Gastrocnemius medialis (tissue), 4 donors: Measurements from ENCODE around the gene SGCG.

Source experiments
- CTCF ChIP-seq, 5 experiments: fragments of 450-650 bp in 3 of 5; fragments of 200-600 bp in 2 of 5; sonication (generic) in 2 of 5; IDR thresholded peaks in 4 of 5; conservative IDR thresholded peaks in 1 of 5; 1 replicate in 4 of 5; 2 replicates in 1 of 5; pipeline ENCODE4 v1.5.1; 2016 to 2019; ENCODE audit warnings: antibody characterized with exemption in 5 of 5, mild to moderate bottlenecking in 3 of 5, moderate library complexity in 3 of 5
- POLR2A ChIP-seq, 2 donors: fragments of 450-650 bp; IDR thresholded peaks; one replicate each; pipeline ENCODE4 v1.6.1; 2017; ENCODE audit warnings: antibody characterized with exemption in 2 of 2, mild to moderate bottlenecking in 2 of 2, moderate library complexity in 2 of 2

GRCh38 chr13:23203516-23203915 is 22.7 kb downstream of the SGCG start:
- no peak for TF ChIP-seq CTCF (IDR thresholded peaks at IDR 0.05 in 4 of 5, conservative IDR thresholded peaks at IDR 0.05 in 1 of 5)
- TF ChIP-seq POLR2A (IDR thresholded peaks at IDR 0.05): no peak
